SK-N-SH (cell line): ENCODE results near the gene LAMC2.

ENCODE experiments used
- CHD2 ChIP-seq: fragments of 150-350 bp; IDR thresholded peaks from 2 replicates; pipeline ENCODE4 v1.6.1; 2018; ENCODE audit warnings: low read length; ENCODE audit not compliant: partially characterized antibody
- EP300 ChIP-seq, 2 experiments: IDR thresholded peaks; 2 replicates each; pipeline versions ENCODE4 v1.4.0 to v1.6.1; 2012; ENCODE audit warnings: borderline replicate concordance in 1 of 2, low read depth in 1 of 2, low read length in 1 of 2
- GABPA ChIP-seq: IDR thresholded peaks from 2 replicates; pipeline ENCODE4 v1.4.0; 2012; ENCODE audit warnings: low read depth, mild to moderate bottlenecking
- NFIC ChIP-seq: IDR thresholded peaks from 2 replicates; pipeline ENCODE4 v1.4.0; 2012; ENCODE audit warnings: borderline replicate concordance
- NRF1 ChIP-seq: IDR thresholded peaks from 2 replicates; pipeline ENCODE4 v1.6.1; 2012; ENCODE audit warnings: low read depth, mild to moderate bottlenecking, low read length
- POLR2AphosphoS5 ChIP-seq: IDR thresholded peaks from 2 replicates; pipeline ENCODE4 v1.6.1; 2012; ENCODE audit warnings: low read depth, low read length
- RFX5 ChIP-seq: IDR thresholded peaks from 2 replicates; pipeline ENCODE4 v1.6.1; 2012; ENCODE audit warnings: mild to moderate bottlenecking, improper control_type of control experiment, low read length
- SIN3A ChIP-seq: IDR thresholded peaks from 2 replicates; pipeline ENCODE4 v1.6.1; 2012; ENCODE audit warnings: low read depth, mild to moderate bottlenecking, low read length, moderate library complexity, borderline replicate concordance
- SMC3 ChIP-seq: IDR thresholded peaks from 2 replicates; pipeline ENCODE4 v1.6.1; 2012; ENCODE audit warnings: low read depth, low read length, improper control_type of control experiment
- USF1 ChIP-seq: IDR thresholded peaks from 2 replicates; pipeline ENCODE4 v1.4.0; 2012; ENCODE audit warnings: low read depth, borderline replicate concordance
- TF ChIP-seq, protein P1 (sequence below): fragments of 200-600 bp; sonication (generic); IDR thresholded peaks from 2 replicates; pipeline ENCODE4 v1.6.1; 2017; ENCODE audit warnings: antibody characterized with exemption, mild to moderate bottlenecking, moderate library complexity
- TF ChIP-seq, protein P2 (sequence below): IDR thresholded peaks from 2 replicates; pipeline ENCODE4 v1.6.1; 2012; ENCODE audit warnings: mild to moderate bottlenecking, low read depth, low read length, moderate library complexity

DNA sequence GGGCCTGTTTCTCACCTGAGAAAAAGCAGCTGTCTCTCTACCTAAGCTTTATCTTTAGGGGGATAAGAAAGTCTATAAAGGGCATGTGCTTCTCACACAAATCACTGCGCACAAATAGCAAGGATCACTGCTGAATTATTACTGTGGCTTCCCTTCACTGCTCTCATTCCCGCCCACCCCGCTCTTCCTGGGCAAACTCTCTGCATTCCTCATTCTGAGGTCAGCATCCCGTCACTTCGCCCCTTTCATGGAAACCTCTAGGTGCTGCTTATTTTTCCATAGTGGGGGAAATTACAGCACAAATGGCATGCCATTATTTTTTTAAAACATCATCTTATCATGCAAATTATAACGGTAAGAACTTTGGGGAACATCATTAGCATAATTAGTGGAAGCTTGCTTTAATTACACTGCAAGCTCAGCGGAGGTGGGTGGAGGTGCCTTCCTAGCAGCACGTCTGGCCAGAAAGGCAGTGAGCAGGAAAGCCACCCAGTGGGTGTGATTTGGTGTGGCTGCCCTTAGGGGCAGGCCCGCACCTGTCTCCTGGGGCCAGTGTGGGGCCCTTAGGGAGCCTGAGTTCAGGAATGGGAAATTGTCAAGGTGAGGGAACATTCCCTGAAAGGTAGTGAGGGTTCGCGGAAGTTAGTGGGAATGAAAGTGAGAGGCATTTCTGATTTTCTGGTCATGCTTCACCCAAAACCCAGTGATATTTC is 105.9 kb downstream of the LAMC2 start:
- TF ChIP-seq, protein P1, sequence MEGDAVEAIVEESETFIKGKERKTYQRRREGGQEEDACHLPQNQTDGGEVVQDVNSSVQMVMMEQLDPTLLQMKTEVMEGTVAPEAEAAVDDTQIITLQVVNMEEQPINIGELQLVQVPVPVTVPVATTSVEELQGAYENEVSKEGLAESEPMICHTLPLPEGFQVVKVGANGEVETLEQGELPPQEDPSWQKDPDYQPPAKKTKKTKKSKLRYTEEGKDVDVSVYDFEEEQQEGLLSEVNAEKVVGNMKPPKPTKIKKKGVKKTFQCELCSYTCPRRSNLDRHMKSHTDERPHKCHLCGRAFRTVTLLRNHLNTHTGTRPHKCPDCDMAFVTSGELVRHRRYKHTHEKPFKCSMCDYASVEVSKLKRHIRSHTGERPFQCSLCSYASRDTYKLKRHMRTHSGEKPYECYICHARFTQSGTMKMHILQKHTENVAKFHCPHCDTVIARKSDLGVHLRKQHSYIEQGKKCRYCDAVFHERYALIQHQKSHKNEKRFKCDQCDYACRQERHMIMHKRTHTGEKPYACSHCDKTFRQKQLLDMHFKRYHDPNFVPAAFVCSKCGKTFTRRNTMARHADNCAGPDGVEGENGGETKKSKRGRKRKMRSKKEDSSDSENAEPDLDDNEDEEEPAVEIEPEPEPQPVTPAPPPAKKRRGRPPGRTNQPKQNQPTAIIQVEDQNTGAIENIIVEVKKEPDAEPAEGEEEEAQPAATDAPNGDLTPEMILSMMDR, result no peak
- no peak for TF ChIP-seq POLR2AphosphoS5
- no peak for TF ChIP-seq NRF1
- no peak for TF ChIP-seq GABPA
- TF ChIP-seq, protein P2, sequence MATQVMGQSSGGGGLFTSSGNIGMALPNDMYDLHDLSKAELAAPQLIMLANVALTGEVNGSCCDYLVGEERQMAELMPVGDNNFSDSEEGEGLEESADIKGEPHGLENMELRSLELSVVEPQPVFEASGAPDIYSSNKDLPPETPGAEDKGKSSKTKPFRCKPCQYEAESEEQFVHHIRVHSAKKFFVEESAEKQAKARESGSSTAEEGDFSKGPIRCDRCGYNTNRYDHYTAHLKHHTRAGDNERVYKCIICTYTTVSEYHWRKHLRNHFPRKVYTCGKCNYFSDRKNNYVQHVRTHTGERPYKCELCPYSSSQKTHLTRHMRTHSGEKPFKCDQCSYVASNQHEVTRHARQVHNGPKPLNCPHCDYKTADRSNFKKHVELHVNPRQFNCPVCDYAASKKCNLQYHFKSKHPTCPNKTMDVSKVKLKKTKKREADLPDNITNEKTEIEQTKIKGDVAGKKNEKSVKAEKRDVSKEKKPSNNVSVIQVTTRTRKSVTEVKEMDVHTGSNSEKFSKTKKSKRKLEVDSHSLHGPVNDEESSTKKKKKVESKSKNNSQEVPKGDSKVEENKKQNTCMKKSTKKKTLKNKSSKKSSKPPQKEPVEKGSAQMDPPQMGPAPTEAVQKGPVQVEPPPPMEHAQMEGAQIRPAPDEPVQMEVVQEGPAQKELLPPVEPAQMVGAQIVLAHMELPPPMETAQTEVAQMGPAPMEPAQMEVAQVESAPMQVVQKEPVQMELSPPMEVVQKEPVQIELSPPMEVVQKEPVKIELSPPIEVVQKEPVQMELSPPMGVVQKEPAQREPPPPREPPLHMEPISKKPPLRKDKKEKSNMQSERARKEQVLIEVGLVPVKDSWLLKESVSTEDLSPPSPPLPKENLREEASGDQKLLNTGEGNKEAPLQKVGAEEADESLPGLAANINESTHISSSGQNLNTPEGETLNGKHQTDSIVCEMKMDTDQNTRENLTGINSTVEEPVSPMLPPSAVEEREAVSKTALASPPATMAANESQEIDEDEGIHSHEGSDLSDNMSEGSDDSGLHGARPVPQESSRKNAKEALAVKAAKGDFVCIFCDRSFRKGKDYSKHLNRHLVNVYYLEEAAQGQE, result no peak
- TF ChIP-seq EP300 (IDR thresholded peaks at IDR 0.05; ENCODE audit: borderline replicate concordance in 1 of 2, low read depth in 1 of 2, low read length in 1 of 2), result no peak
- no peak for TF ChIP-seq SIN3A
- no peak for TF ChIP-seq NFIC
- no peak for TF ChIP-seq USF1
- no peak for TF ChIP-seq RFX5
- TF ChIP-seq CHD2, result no peak
- no peak for TF ChIP-seq SMC3
